Measurements from ENCODE around the gene RNF167.
"Not testable (repeated sequence)": the region's sequence is repeated elsewhere in the genome, so short reads cannot be mapped to it uniquely, and the experiment has no call there.

DNA sequence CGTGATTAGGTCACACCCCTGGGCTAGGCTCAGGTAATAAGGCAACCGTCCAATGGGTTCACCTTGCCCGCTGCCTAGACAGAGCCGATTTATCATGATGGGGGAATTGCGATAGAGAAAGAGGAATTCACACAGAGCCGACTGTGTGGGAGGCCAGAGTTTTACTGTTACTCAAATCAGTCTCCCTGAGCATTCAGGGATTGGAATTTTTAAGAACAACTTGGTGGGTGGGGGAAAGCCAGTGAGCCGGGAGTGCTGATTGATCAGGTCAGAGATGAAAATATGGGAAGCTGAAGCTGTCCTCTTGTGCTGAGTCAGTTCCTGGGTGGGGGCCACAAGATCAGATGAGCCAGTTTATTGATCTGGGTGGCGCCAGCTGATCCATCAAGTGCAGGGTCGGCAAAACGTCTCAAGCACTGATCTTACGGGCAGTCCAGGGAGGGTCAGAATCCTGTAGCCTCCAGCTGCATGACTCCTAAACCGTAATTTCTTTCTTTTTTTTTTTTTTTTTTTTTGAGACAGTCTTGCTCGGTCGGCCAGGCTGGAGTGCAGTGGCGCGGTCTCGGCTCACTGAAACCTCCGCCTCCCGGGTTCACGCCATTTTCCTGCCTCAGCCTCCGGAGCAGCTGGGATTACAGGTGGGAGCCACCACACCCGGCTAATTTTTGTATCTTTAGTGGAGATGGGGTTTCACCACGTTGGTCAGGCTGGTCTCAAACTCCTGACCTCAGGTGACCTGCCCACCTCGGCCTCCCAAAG is 13.3 kb upstream of the RNF167 start:
- not testable (repeated sequence) for TF ChIP-seq ZNF660 (tag by site-specific recombination; IDR thresholded peaks at IDR 0.05); ZNF433 (tag by site-specific recombination; IDR thresholded peaks at IDR 0.05; ENCODE audit: low read depth); ZNF174 (tag by site-specific recombination; IDR thresholded peaks at IDR 0.05); ZNF561 (tag by site-specific recombination; IDR thresholded peaks at IDR 0.05; ENCODE audit: borderline replicate concordance); ZNF585B (tag by site-specific recombination; IDR thresholded peaks at IDR 0.05); ZNF114 (tag by site-specific recombination; IDR thresholded peaks at IDR 0.05); GLI2 (tag by site-specific recombination; IDR thresholded peaks at IDR 0.05; ENCODE audit: borderline replicate concordance, low read depth); ZNF335 (tag by site-specific recombination; conservative IDR thresholded peaks at IDR 0.05); ZNF248 (tag by site-specific recombination; IDR thresholded peaks at IDR 0.05)
- TF ChIP-seq, protein P1, sequence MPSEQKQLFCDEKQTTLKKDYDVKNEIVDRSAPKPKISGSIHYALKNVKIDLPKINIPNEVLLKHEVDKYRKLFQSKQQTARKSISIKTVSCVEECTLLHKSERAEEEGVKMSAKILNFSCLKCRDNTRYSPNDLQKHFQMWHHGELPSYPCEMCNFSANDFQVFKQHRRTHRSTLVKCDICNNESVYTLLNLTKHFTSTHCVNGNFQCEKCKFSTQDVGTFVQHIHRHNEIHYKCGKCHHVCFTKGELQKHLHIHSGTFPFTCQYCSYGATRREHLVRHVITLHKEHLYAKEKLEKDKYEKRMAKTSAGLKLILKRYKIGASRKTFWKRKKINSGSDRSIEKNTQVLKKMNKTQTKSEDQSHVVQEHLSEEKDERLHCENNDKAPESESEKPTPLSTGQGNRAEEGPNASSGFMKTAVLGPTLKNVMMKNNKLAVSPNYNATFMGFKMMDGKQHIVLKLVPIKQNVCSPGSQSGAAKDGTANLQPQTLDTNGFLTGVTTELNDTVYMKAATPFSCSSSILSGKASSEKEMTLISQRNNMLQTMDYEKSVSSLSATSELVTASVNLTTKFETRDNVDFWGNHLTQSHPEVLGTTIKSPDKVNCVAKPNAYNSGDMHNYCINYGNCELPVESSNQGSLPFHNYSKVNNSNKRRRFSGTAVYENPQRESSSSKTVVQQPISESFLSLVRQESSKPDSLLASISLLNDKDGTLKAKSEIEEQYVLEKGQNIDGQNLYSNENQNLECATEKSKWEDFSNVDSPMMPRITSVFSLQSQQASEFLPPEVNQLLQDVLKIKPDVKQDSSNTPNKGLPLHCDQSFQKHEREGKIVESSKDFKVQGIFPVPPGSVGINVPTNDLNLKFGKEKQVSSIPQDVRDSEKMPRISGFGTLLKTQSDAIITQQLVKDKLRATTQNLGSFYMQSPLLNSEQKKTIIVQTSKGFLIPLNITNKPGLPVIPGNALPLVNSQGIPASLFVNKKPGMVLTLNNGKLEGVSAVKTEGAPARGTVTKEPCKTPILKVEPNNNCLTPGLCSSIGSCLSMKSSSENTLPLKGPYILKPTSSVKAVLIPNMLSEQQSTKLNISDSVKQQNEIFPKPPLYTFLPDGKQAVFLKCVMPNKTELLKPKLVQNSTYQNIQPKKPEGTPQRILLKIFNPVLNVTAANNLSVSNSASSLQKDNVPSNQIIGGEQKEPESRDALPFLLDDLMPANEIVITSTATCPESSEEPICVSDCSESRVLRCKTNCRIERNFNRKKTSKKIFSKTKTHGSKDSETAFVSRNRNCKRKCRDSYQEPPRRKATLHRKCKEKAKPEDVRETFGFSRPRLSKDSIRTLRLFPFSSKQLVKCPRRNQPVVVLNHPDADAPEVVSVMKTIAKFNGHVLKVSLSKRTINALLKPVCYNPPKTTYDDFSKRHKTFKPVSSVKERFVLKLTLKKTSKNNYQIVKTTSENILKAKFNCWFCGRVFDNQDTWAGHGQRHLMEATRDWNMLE (tag by site-specific recombination; conservative IDR thresholded peaks at IDR 0.05; ENCODE audit: low read depth) = not testable (repeated sequence)
- TF ChIP-seq, protein P2, sequence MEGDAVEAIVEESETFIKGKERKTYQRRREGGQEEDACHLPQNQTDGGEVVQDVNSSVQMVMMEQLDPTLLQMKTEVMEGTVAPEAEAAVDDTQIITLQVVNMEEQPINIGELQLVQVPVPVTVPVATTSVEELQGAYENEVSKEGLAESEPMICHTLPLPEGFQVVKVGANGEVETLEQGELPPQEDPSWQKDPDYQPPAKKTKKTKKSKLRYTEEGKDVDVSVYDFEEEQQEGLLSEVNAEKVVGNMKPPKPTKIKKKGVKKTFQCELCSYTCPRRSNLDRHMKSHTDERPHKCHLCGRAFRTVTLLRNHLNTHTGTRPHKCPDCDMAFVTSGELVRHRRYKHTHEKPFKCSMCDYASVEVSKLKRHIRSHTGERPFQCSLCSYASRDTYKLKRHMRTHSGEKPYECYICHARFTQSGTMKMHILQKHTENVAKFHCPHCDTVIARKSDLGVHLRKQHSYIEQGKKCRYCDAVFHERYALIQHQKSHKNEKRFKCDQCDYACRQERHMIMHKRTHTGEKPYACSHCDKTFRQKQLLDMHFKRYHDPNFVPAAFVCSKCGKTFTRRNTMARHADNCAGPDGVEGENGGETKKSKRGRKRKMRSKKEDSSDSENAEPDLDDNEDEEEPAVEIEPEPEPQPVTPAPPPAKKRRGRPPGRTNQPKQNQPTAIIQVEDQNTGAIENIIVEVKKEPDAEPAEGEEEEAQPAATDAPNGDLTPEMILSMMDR (tag by site-specific recombination; IDR thresholded peaks at IDR 0.05) = not testable (repeated sequence)
- TF ChIP-seq, protein P3, sequence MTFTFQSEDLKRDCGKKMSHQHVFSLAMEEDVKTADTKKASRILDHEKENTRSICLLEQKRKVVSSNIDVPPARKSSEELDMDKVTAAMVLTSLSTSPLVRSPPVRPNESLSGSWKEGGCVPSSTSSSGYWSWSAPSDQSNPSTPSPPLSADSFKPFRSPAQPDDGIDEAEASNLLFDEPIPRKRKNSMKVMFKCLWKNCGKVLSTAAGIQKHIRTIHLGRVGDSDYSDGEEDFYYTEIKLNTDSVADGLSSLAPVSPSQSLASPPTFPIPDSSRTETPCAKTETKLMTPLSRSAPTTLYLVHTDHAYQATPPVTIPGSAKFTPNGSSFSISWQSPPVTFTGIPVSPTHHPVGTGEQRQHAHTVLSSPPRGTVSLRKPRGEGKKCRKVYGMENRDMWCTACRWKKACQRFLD (tag by site-specific recombination; IDR thresholded peaks at IDR 0.05) = not testable (repeated sequence)

Data from HEK293 (cell line).